Right lobe of liver (tissue), 4 donors: ENCODE data around the gene CHRNA5.

ENCODE experiments used
- CTCF ChIP-seq, 4 donors: fragments of 200-600 bp in 3 of 4; fragments of 450-650 bp in 1 of 4; IDR thresholded peaks; one replicate each; pipeline versions ENCODE4 v1.5.1 to v1.8.0; 2016 to 2022; ENCODE audit warnings: antibody characterized with exemption in 4 of 4, mild to moderate bottlenecking in 2 of 4
- POLR2A ChIP-seq: fragments of 450-650 bp; IDR thresholded peaks from one replicate; pipeline ENCODE4 v1.6.1; 2017; ENCODE audit warnings: antibody characterized with exemption, mild to moderate bottlenecking
- donor health status: DM: no; HTN: no; CAD: no.
- donor health status: DM: no; HTN: no; CAD: no.
- donor health status: DM: no; HTN: yes; CAD: no.

GRCh38 chr15:78551902-78552301, 13.4 kb upstream of the CHRNA5 start:
- TF ChIP-seq CTCF (IDR thresholded peaks at IDR 0.05) = no peak
- no peak for TF ChIP-seq POLR2A
